ENCODE measurements around the gene SMARCAD1.
"Not testable (repeated sequence)": the region's sequence is repeated elsewhere in the genome, so short reads cannot be mapped to it uniquely, and the experiment has no call there.

- not testable (repeated sequence) for TF ChIP-seq KDM1A (IDR thresholded peaks at IDR 0.05; ENCODE audit: borderline replicate concordance, low read length); HDAC2 (IDR thresholded peaks at IDR 0.05; ENCODE audit: borderline replicate concordance in 1 of 2, low read depth in 2 of 2, low read length in 2 of 2); CTCF (IDR thresholded peaks at IDR 0.05; ENCODE audit: control extremely low read depth in 1 of 3, insufficient read depth in 1 of 3, low read depth in 1 of 3, low read length in 3 of 3); POLR2A (IDR thresholded peaks at IDR 0.05; ENCODE audit: control extremely low read depth in 1 of 2, low read depth in 2 of 2, low read length in 2 of 2); RAD21 (IDR thresholded peaks at IDR 0.05 in 1 of 2, conservative IDR thresholded peaks at IDR 0.05 in 1 of 2; ENCODE audit: low read depth in 2 of 2, low read length in 2 of 2); FOSL1 (IDR thresholded peaks at IDR 0.05; ENCODE audit: insufficient read depth, low read depth, low read length); CHD7 (IDR thresholded peaks at IDR 0.05; ENCODE audit: insufficient replicate concordance, low read length); POLR2AphosphoS5 (IDR thresholded peaks at IDR 0.05; ENCODE audit: low read depth, low read length)
Measured at GRCh38 chr4:94336791-94337190, 129.1 kb downstream of the SMARCAD1 start.

Data from H1 (cell line).